Sigmoid colon (tissue), 7 donors: ENCODE data around the gene LRFN4. TPM values are rescaled to one million over a fixed set of nuclear protein-coding genes. Genes with fewer than 3 reads are reported as not detected.

Experiments used
- DNase-seq: peaks from one replicate; pipeline ENCODE4 v3.0.0-alpha.2; 2019
- H3K27ac ChIP-seq, 4 donors: fragments of 200-600 bp; sonication (generic); one replicate each; pipeline ENCODE4 v1.5.1; 2016 to 2019; ENCODE audit warnings: mild to moderate bottlenecking in 1 of 4
- H3K27me3 ChIP-seq, 3 donors: fragments of 200-600 bp; sonication (generic); one replicate each; pipeline ENCODE4 v1.5.1; 2019; ENCODE audit warnings: mild to moderate bottlenecking in 1 of 3
- H3K36me3 ChIP-seq, 4 donors: fragments of 200-600 bp; sonication (generic); one replicate each; pipeline ENCODE4 v1.5.1; 2016 to 2019
- H3K4me1 ChIP-seq, 4 donors: fragments of 200-600 bp; sonication (generic); one replicate each; pipeline ENCODE4 v1.5.1; 2017 to 2019
- H3K4me3 ChIP-seq, 4 donors: fragments of 200-600 bp; sonication (generic); one replicate each; pipeline ENCODE4 v1.5.1; 2017 to 2019; ENCODE audit warnings: mild to moderate bottlenecking in 2 of 4, moderate library complexity in 1 of 4
- H3K9me3 ChIP-seq, 4 donors: fragments of 200-600 bp in 3 of 4; sonication (generic) in 3 of 4; one replicate each; pipeline versions ENCODE4 v1.5.1 to v1.6.1; 2013 to 2019
- EP300 ChIP-seq, 4 donors: sonication (generic); formaldehyde crosslinking; IDR thresholded peaks; one replicate each; pipeline ENCODE4 v1.6.1; 2017; ENCODE audit warnings: antibody characterized with exemption in 4 of 4
- POLR2A ChIP-seq, 2 donors: fragments of 450-650 bp; IDR thresholded peaks; one replicate each; pipeline ENCODE4 v1.6.1; 2016; ENCODE audit warnings: antibody characterized with exemption in 2 of 2, mild to moderate bottlenecking in 2 of 2, moderate library complexity in 2 of 2
- POLR2AphosphoS5 ChIP-seq, 4 donors: sonication (generic); formaldehyde crosslinking; IDR thresholded peaks; one replicate each; pipeline ENCODE4 v1.6.1; 2017; ENCODE audit warnings: antibody characterized with exemption in 4 of 4
- whole genome bisulfite sequencing, 2 donors: extraction: QIAGEN DNeasy Blood & Tissue Kit; methylation state at CpG; one replicate each; pipeline ENCODE4 v1.1.7; 2013; 5-methylcytosine and 5-hydroxymethylcytosine counted together
- intact Hi-C: fragments of 100-400 bp; cut with DNase I; formaldehyde crosslinking; loops from one replicate; pipeline ENCODE4 v1.15.1; 2023
- polyA plus RNA-seq, 3 donors: library from polyadenylated mRNA; stranded (reverse); fragments of 200-250 nt; gene quantifications; one replicate each; pipeline ENCODE4 v1.2.3, GENCODE V29; 2013
- total RNA-seq, 4 donors: library from RNA; depleted of rRNA; stranded (reverse); fragments of >200 nt; gene quantifications; one replicate each; pipeline ENCODE4 v1.1.0, GENCODE V29; 2016
- TF ChIP-seq, protein P1 (sequence below), 4 experiments: fragments of 450-650 bp in 3 of 4; fragments of 200-600 bp in 1 of 4; IDR thresholded peaks; one replicate each; pipeline ENCODE4 v1.5.1; 2016 to 2019; ENCODE audit warnings: antibody characterized with exemption in 4 of 4, mild to moderate bottlenecking in 3 of 4, moderate library complexity in 2 of 4
- donor health status: healthy with polysubstance abuse.
- donor health status: Bipolar disorder and iron deficiency.
- donor health status: healthy.

Gene LRFN4
- total and polyA plus RNA-seq, 7 donors = 4.2 to 32.2 (median 4.6) TPM

DNA sequence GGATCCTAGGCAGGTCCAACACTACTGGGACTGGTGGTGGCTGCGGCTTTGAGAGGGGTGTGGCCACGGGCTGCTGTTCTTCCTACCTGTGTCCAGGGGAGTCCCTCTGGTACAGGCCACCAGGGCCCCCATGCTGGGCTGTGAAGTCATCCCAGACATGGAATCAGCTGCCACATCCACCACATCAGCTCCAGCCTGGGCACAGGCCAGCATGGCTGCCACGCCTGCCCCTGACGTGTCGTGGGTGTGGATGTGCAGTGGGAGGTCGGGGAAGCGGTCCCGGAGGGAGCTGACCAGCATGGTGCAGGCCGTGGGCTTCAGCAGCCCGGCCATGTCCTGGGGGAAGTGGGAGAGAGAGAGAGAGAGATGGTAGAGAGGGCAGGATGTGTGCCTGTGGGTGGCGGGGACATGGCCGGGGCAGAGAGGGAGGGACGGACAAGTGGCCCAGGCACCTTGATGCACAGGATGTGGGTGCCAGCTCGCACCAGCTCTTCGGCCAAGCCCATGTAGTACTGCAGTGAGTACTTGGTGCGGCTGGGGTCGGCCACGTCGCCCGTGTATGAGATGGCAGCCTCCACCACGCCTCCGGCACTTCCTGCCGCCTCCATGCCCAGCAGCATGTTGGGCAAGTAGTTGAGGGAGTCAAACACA is 6.2 kb upstream of the LRFN4 start:
- no peak overlapping the region for H3K4me3 ChIP-seq
- no peaks in the 10 kb centered on the region for H3K9me3 ChIP-seq
- 92 to 93% methylated on average over 23 of the region's 23 CpGs for WGBS, 2 donors
- H3K4me1 ChIP-seq = peaks cover 0 to 7% (median 5%) of the 10 kb centered on the region in 4 donors
- TF ChIP-seq POLR2A (IDR thresholded peaks at IDR 0.05) (no peak), EP300 (IDR thresholded peaks at IDR 0.05) (no peak), POLR2AphosphoS5 (IDR thresholded peaks at IDR 0.05) (no peak)
- TF ChIP-seq, protein P1, sequence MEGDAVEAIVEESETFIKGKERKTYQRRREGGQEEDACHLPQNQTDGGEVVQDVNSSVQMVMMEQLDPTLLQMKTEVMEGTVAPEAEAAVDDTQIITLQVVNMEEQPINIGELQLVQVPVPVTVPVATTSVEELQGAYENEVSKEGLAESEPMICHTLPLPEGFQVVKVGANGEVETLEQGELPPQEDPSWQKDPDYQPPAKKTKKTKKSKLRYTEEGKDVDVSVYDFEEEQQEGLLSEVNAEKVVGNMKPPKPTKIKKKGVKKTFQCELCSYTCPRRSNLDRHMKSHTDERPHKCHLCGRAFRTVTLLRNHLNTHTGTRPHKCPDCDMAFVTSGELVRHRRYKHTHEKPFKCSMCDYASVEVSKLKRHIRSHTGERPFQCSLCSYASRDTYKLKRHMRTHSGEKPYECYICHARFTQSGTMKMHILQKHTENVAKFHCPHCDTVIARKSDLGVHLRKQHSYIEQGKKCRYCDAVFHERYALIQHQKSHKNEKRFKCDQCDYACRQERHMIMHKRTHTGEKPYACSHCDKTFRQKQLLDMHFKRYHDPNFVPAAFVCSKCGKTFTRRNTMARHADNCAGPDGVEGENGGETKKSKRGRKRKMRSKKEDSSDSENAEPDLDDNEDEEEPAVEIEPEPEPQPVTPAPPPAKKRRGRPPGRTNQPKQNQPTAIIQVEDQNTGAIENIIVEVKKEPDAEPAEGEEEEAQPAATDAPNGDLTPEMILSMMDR (IDR thresholded peaks at IDR 0.05) = no peak
- intact Hi-C loops = no loop called here
- peaks cover 0 to 19% (median 4%) of the 10 kb centered on the region in 4 donors for H3K36me3 ChIP-seq
- peak; percentile 60 for DNase-seq
- H3K27ac ChIP-seq = no peak overlapping the region
- no peaks in the 10 kb centered on the region for H3K27me3 ChIP-seq

DNA sequence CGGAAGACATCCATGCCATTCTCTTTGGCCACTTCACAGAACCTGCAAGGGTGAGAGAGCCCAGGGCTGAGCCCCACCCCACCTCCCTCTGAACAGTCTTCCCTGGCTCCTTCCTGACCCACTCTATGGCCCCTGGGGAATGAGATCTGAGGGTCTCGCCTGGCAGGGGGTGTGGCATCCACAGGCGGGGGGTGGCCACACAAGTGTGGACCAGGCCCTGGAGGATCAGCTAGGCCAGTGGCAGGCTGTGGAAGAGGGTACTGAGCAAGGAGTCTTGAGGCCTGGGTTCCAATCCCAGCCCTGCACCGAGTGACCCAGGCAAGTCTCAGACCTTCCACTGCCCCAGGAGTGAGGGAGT is 5.6 kb upstream of the LRFN4 start:
- Histone ChIP-seq H3K36me3 (peaks cover 0 to 14% (median 3%) of the 10 kb centered on the region in 4 donors), H3K27me3 (no peaks in the 10 kb centered on the region), H3K4me1 (peaks cover 0 to 9% (median 7%) of the 10 kb centered on the region in 4 donors), H3K27ac (no peak overlapping the region), H3K9me3 (no peaks in the 10 kb centered on the region), H3K4me3 (no peak overlapping the region)
- 84 to 90% methylated on average over 4 of the region's 4 CpGs for WGBS, 2 donors
- intact Hi-C loops = no loop called here
- DNase-seq = peak; percentile 46
- TF ChIP-seq, protein P1 (IDR thresholded peaks at IDR 0.05) = no peak
- TF ChIP-seq POLR2A (IDR thresholded peaks at IDR 0.05) (no peak), EP300 (IDR thresholded peaks at IDR 0.05) (no peak), POLR2AphosphoS5 (IDR thresholded peaks at IDR 0.05) (no peak)

DNA sequence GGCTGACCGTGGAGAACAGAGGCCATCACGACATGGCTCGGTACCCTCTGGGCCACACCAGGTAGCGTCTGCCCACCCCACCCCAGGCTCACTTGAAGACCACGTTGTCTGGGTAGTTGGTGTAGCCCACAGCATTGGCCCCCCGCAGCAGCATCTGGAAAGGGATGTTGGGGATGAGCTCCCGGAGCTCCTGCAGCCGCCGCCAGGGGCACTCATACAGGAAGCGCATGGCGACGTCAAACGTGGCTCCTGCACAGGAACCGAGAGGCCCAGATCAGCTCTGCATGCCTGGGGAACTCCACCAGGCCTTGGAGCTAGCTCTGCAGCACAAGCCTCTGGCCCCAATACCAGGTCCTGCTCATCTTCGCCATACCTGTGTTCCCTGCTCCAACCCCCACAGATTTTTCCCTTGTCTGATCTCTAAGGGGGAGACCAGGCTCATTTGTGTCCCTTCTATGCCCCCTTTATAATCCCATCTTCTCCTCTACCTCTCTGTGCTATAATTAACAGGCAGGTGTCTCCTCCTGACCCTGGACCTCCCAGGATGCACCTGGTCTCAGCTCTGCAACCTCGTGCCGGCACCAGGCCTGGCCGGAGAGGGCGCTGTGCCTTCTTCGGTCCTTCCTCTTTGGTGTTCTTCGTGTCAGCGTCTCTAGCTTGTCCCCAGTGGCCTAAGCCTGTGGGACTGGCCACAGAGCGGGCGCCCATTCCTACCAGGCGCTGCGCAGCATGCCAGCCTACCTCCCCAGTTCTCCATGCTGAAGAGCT is 5.0 kb upstream of the LRFN4 start:
- Histone ChIP-seq H3K9me3 (no peaks in the 10 kb centered on the region), H3K27ac (no peak overlapping the region), H3K27me3 (no peaks in the 10 kb centered on the region), H3K4me1 (peaks cover 0 to 9% (median 7%) of the 10 kb centered on the region in 4 donors), H3K36me3 (peaks cover 0 to 10% (median under 1%) of the 10 kb centered on the region in 4 donors), H3K4me3 (no peak overlapping the region)
- TF ChIP-seq, protein P1 (IDR thresholded peaks at IDR 0.05) = no peak
- TF ChIP-seq POLR2AphosphoS5 (IDR thresholded peaks at IDR 0.05) (no peak), POLR2A (IDR thresholded peaks at IDR 0.05) (no peak)
- intact Hi-C loops = no loop called here
- DNase-seq = peak; percentile 49
- 71 to 78% methylated on average over 26 of the region's 26 CpGs for WGBS, 2 donors

DNA sequence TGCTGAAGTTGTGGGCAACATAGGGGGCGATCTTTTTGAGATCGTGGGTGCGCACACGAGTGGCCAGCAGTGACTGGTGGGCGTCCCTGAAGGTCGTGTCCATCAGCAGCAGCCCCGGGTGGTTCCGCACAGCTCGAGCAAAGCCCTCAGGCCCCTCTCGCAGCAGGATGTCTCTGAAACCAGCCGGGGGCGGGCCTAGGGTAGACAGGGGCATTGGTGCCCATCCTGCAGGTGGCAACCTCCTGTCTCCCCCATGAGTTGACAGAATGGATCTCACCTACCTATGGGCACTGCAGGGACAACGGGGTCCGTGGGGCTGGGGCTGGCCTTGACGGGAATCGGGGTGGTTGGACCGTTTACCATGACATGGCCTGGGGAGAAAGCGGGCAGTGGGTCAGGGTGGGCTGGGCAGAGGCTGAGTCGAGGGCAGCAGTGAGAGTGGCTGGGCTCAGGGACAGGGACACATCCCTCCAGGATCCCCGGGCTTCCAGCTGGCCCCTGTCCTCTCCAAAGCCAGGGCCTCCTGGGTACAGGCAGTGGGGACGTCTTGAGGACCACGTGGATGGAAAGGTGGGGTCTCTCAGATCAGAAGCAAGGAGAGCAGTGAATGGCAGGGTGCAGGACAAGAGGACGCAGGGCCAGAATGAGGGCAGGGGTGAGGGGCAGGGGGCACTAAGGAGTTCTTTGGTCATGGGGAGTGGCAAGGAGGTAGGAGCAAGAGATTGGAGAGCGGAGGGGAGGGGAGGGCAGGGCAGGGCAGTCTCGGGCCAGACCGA is 4.2 kb upstream of the LRFN4 start:
- intact Hi-C loops = no loop called here
- 90 to 92% methylated on average over 26 of the region's 26 CpGs for WGBS, 2 donors
- peak; percentile 62 for DNase-seq
- no peak overlapping the region for H3K4me3 ChIP-seq
- TF ChIP-seq POLR2AphosphoS5 (IDR thresholded peaks at IDR 0.05) (no peak), EP300 (IDR thresholded peaks at IDR 0.05) (no peak), POLR2A (IDR thresholded peaks at IDR 0.05) (no peak)
- TF ChIP-seq, protein P1 (IDR thresholded peaks at IDR 0.05) = no peak
- H3K27me3 ChIP-seq = no peaks in the 10 kb centered on the region
- peaks cover 0 to 15% (median 10%) of the 10 kb centered on the region in 4 donors for H3K4me1 ChIP-seq
- H3K27ac ChIP-seq = no peak overlapping the region
- no peaks in the 10 kb centered on the region for H3K9me3 ChIP-seq
- peaks cover 0 to 7% (median 0%) of the 10 kb centered on the region in 4 donors for H3K36me3 ChIP-seq
